ENCODE data around the gene PTPRM. TPM values are rescaled to one million over a fixed set of nuclear protein-coding genes. Genes with fewer than 3 reads are reported as not detected.

The PTPRM gene
- total RNA-seq, 1 donor, result 64.2 TPM

DNA sequence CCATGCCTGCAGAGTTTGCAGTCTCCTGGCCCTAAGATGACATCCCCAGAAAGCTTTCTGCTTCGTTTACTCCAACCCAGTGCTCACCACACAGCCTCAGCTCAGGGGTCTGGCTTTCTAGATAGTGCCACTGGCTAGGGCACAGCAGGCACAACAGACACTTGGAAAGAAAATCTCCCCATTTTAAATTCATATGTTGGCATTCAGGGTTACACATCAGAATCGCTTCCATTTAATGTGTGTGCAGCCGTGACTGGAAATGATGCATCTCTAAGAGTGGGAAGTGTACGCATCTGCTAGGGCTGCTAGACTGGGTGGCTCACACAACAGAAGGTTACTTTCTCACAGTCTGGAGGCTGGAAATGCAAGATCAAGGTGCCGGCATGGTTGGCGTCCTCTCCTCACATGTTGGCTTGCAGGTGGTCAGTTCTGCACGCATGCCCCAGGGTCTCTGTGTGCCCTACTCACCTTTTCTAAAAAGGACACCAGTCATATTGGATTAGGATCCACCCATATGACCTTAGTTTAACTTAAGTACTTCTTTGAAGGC is 712.7 kb downstream of the PTPRM start:
- DNase-seq (ENCODE audit: low read depth), result no peak
- no peak overlapping the region for H3K4me3 ChIP-seq (ENCODE audit: low read depth, low read length)

GRCh38 chr18:8283891-8284585 is 716.9 kb downstream of the PTPRM start:
- peak; percentile 82 for DNase-seq (ENCODE audit: low read depth)
- H3K4me3 ChIP-seq (ENCODE audit: low read depth, low read length), result no peak overlapping the region
- TF ChIP-seq, protein P1, sequence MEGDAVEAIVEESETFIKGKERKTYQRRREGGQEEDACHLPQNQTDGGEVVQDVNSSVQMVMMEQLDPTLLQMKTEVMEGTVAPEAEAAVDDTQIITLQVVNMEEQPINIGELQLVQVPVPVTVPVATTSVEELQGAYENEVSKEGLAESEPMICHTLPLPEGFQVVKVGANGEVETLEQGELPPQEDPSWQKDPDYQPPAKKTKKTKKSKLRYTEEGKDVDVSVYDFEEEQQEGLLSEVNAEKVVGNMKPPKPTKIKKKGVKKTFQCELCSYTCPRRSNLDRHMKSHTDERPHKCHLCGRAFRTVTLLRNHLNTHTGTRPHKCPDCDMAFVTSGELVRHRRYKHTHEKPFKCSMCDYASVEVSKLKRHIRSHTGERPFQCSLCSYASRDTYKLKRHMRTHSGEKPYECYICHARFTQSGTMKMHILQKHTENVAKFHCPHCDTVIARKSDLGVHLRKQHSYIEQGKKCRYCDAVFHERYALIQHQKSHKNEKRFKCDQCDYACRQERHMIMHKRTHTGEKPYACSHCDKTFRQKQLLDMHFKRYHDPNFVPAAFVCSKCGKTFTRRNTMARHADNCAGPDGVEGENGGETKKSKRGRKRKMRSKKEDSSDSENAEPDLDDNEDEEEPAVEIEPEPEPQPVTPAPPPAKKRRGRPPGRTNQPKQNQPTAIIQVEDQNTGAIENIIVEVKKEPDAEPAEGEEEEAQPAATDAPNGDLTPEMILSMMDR (IDR thresholded peaks at IDR 0.05; ENCODE audit: insufficient read depth, low read length), result no peak

More for the DNA sequence above, 712.7 kb downstream of the PTPRM start:
- TF ChIP-seq, protein P1 (IDR thresholded peaks at IDR 0.05; ENCODE audit: insufficient read depth, low read length), result no peak

GRCh38 chr18:8286303-8286702 is 719.2 kb downstream of the PTPRM start:
- TF ChIP-seq, protein P1 (IDR thresholded peaks at IDR 0.05; ENCODE audit: insufficient read depth, low read length), result no peak
- H3K4me3 ChIP-seq (ENCODE audit: low read depth, low read length), result no peak overlapping the region
- DNase-seq (ENCODE audit: low read depth), result peak; percentile 53

DNA sequence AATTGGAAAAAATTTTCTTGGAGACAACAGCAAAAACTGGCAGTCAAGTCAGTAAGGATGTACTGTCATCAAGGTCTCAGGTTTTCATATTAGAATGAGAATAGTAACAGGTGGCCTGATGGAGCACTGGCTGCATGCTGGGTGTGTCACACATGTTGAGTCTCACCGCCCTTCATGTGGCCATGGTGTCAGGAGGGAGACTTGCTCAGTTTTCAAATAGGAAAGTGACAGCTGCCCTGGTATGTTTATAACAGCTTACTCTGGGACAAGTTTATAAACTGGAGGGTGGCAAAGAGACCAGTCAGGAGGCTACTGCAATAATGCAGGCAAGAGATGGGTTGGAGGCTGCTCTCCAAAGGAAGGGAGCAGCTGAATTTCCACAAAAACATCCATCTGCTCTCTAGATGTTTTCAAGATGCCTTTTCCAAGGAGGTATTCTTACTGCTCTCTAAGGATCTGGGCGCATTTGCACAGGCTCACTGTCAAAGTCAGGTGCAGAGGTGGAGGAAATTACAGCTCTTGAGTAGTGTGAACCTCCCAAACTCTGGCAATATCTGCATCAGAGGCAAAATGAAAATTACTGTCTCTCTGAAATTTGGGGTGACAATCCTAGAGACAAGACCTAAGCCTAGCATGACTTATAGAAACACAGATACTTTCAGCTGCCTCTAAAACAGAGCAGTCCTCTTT is 720.2 kb downstream of the PTPRM start:
- no peak overlapping the region for H3K4me3 ChIP-seq (ENCODE audit: low read depth, low read length)
- TF ChIP-seq, protein P1 (IDR thresholded peaks at IDR 0.05; ENCODE audit: insufficient read depth, low read length), result no peak
- DNase-seq (ENCODE audit: low read depth), result no peak

DNA sequence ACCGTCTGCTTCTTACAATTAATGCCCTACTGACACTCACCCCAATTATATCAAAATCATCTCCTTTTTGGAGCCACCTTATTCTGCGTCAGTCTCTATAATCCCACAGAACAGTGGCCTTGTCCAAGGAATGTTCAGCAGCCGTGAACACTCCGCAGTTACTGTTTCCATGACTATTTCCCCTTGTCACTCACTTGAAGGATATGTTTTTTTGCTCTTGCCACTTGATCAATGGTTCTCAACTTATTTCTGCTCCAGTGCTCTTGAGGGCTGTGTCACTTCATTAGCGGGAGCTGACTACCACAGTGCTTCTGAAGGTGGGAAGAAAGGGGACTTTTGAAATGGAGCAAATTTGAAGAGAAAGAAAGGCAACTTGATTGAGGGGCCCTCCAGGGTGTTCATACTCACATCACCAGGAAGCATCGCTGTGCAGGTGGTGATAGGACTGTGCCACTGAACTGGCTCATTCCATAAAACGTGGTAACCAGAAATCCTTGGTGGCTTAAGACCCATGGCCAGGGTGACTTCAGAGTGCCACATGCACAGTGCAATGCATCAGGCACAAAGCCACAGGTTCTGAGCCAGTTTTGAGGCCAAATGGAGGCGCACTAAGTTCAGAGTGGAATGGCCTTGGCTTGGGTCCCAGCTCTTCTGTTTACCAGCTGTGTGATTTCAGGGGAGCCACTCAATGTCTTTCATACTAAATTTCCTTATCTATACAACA is 721.5 kb downstream of the PTPRM start:
- no peak overlapping the region for H3K4me3 ChIP-seq (ENCODE audit: low read depth, low read length)
- TF ChIP-seq, protein P1 (IDR thresholded peaks at IDR 0.05; ENCODE audit: insufficient read depth, low read length), result no peak
- DNase-seq (ENCODE audit: low read depth), result no peak

DNA sequence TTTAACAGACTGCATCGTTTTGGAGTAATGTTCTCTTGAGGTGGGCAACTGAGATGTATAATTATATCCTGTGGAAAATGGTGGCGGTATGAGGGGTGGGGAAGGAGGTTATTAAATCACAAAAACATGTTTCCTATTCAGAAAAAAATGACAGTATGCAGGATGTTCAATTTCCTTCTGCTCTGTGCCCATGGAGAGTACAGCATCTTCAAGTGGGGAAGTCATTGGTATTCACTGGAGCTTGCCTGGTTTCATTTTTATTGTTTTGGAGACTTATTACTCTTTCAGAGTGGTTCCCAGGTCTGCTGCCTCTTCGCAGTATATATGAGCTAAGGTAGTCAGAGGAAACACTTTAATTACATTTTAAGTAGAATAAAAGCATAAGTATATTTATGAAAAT is 723.3 kb downstream of the PTPRM start:
- no peak for DNase-seq (ENCODE audit: low read depth)
- no peak overlapping the region for H3K4me3 ChIP-seq (ENCODE audit: low read depth, low read length)
- TF ChIP-seq, protein P1 (IDR thresholded peaks at IDR 0.05; ENCODE audit: insufficient read depth, low read length), result no peak

Measured in fibroblast of the aortic adventitia (primary cell).